ENCODE data around the gene LCTL. TPM values are rescaled to one million over a fixed set of nuclear protein-coding genes. Genes with fewer than 3 reads are reported as not detected.

LCTL gene
- total RNA-seq, 1 experiment from 2014 or later, result not detected

GRCh38 chr15:66599536-66600239, 33.9 kb upstream of the LCTL start:
- Histone ChIP-seq H3K4me3 (replicated peaks in 1 of 2; ENCODE audit: low read depth in 1 of 2, low read length in 2 of 2) (no peak overlapping the region), H3K9me2 (ENCODE audit: insufficient read depth) (no peaks in the 10 kb centered on the region), H2AFZ (ENCODE audit: low read depth, low read length, poor library complexity, severe bottlenecking) (no peak overlapping the region), H3K27me3 (ENCODE audit: insufficient read depth, low read length) (no peaks in the 10 kb centered on the region; the same call in 1 of the 2 replicates), H3K9ac (ENCODE audit: low read length) (no peak overlapping the region), H3K4me1 (ENCODE audit: control insufficient read depth in 1 of 2, insufficient read depth in 2 of 2, low read length in 2 of 2) (peaks cover 0 to 3% of the 10 kb centered on the region in 2 experiments; a peak in 1 of 4 replicates), H3K4me2 (ENCODE audit: low read length) (no peak overlapping the region), H3K9me3 (ENCODE audit: control insufficient read depth in 1 of 2, insufficient read depth in 1 of 2, low read depth in 1 of 2, low read length in 2 of 2) (no peaks in the 10 kb centered on the region), H3K36me3 (ENCODE audit: control insufficient read depth in 1 of 2, insufficient read depth in 2 of 2, low read length in 2 of 2) (no peaks in the 10 kb centered on the region), H3K27ac (ENCODE audit: low read depth, low read length) (no peak overlapping the region), H4K20me1 (ENCODE audit: insufficient read depth) (no peaks in the 10 kb centered on the region), H3K79me2 (ENCODE audit: insufficient read depth, low read length) (no peaks in the 10 kb centered on the region)
- POLR2A ChIA-PET, result no interaction called here
- BruUV-seq (replicated peaks), result no TSS peak
- CTCF ChIA-PET, result interaction anchor here (1.7 kb wide), 1 partner anchor 254 kb away, joined by 5 read pairs; no protein-coding TSS in a partner anchor
- RAD21 ChIA-PET (ENCODE audit: low non-redundant PET in 1 of 2, low total read pairs in 2 of 2, uncharacterized antibody in 2 of 2, unreplicated experiment in 2 of 2), result no interaction called here
- no peak for TF ChIP-seq MAX (IDR thresholded peaks at IDR 0.05)
- TF ChIP-seq SRF (IDR thresholded peaks at IDR 0.05; ENCODE audit: low read depth), result no peak
- DNase-seq (ENCODE audit: low read depth, low spot score) (no peak), ATAC-seq (no peak)
- intact Hi-C loops (cut with micrococcal nuclease), result loop anchor here (5.0 kb wide), 1 partner anchor 173 kb away; no protein-coding TSS in a partner anchor

- no peak for ATAC-seq
- RAD21 ChIA-PET (ENCODE audit: low non-redundant PET in 1 of 2, low total read pairs in 2 of 2, uncharacterized antibody in 2 of 2, unreplicated experiment in 2 of 2), result no interaction called here
- TF ChIP-seq CEBPB (IDR thresholded peaks at IDR 0.05; ENCODE audit: low read depth), result no peak
These were observed 32.5 kb upstream of the LCTL start for GRCh38 chr15:66598095-66598815.

More at GRCh38 chr15:66598095-66598815, 32.5 kb upstream of the LCTL start:
- intact Hi-C loops (cut with micrococcal nuclease), result no loop called here
- no peaks in the 10 kb centered on the region for H3K9me3 ChIP-seq (ENCODE audit: control insufficient read depth in 1 of 2, insufficient read depth in 1 of 2, low read depth in 1 of 2, low read length in 2 of 2)
- DNase-seq (ENCODE audit: low read depth, low spot score), result no peak
- no TSS peak for BruUV-seq (replicated peaks)
- H3K36me3 ChIP-seq (ENCODE audit: control insufficient read depth in 1 of 2, insufficient read depth in 2 of 2, low read length in 2 of 2), result no peaks in the 10 kb centered on the region
- H3K27ac ChIP-seq (ENCODE audit: low read depth, low read length), result no peak overlapping the region
- H3K4me3 ChIP-seq (replicated peaks in 1 of 2; ENCODE audit: low read depth in 1 of 2, low read length in 2 of 2), result no peak overlapping the region
- H3K9me2 ChIP-seq (ENCODE audit: insufficient read depth), result no peaks in the 10 kb centered on the region
- CTCF ChIA-PET, result no interaction called here
- no peaks in the 10 kb centered on the region for H4K20me1 ChIP-seq (ENCODE audit: insufficient read depth)
- peaks cover 0 to under 1% of the 10 kb centered on the region in 2 experiments; a peak in 1 of 4 replicates for H3K4me1 ChIP-seq (ENCODE audit: control insufficient read depth in 1 of 2, insufficient read depth in 2 of 2, low read length in 2 of 2)
- H3K4me2 ChIP-seq (ENCODE audit: low read length), result no peak overlapping the region
- no peaks in the 10 kb centered on the region for H3K79me2 ChIP-seq (ENCODE audit: insufficient read depth, low read length)
- no peaks in the 10 kb centered on the region; the same call in 1 of the 2 replicates for H3K27me3 ChIP-seq (ENCODE audit: insufficient read depth, low read length)
- POLR2A ChIA-PET, result no interaction called here
- H2AFZ ChIP-seq (ENCODE audit: low read depth, low read length, poor library complexity, severe bottlenecking), result no peak overlapping the region
- no peak overlapping the region for H3K9ac ChIP-seq (ENCODE audit: low read length)
